GM12878 (cell line): ENCODE measurements around the gene MANEAL. TPM values are rescaled to one million over a fixed set of nuclear protein-coding genes. Genes with fewer than 3 reads are reported as not detected.

Experiments
- ATAC-seq: fragments of 200-7000 bp; cut with Tn5 transposase; 3 replicates; pipeline ENCODE4 v1.9.1; 2020; ENCODE audit warnings: mild to moderate bottlenecking, moderate library complexity
- BruUV-seq: library from RNA; stranded (reverse); fragments of 400-500 nt; replicated peaks from 2 replicates; lab custom pipeline; 2021; lab: Mats Ljungman, UMichigan
- CTCF ChIA-PET: fragments of 300-600 bp; sonication (Branson Sonifier 250); formaldehyde crosslinking; extraction: SDS; loops from one replicate; lab custom pipeline; 2021; ENCODE audit warnings: inconsistent platforms; lab: Yijun Ruan, JAX
- POLR2A ChIA-PET: fragments of 350-600 bp; formaldehyde crosslinking; extraction: SDS; loops from one replicate; lab custom pipeline; 2021; ENCODE audit warnings: inconsistent platforms; lab: Charles Lee
- RAD21 ChIA-PET: fragments of 300-600 bp; sonication (Branson Sonifier 250); formaldehyde crosslinking; loops from one replicate; lab custom pipeline; 2023; ENCODE audit warnings: antibody characterized with exemption; ENCODE audit not compliant: unreplicated experiment; lab: Charles Lee
- SMC1A ChIA-PET: fragments of 300-600 bp; sonication (Branson Sonifier 250); formaldehyde crosslinking; loops from one replicate; lab custom pipeline; 2023; ENCODE audit not compliant: unreplicated experiment, uncharacterized antibody; lab: Charles Lee
- DNase-seq: peaks from one replicate; pipeline ENCODE4 v3.0.0-alpha.2; 2011; ENCODE audit warnings: low read depth, low spot score
- FAIRE-seq: peaks from 3 replicates; lab custom pipeline; 2011; peaks lifted over from hg19 to GRCh38; lab: Jason Lieb, UNC
- H2AFZ ChIP-seq: 2 replicates; pipeline ENCODE4 v1.6.0; 2011; ENCODE audit warnings: low read depth, low read length, control low read depth; ENCODE audit not compliant: control insufficient read depth
- H3K27ac ChIP-seq: 2 replicates; pipeline ENCODE4 v1.5.1; 2011; ENCODE audit warnings: control low read depth; ENCODE audit not compliant: control insufficient read depth, insufficient read depth
- H3K27me3 ChIP-seq, 2 experiments: replicated peaks in 1 of 2; 2 replicates each; pipeline versions ENCODE4 v1.6.0 to v1.6.1; 2011; ENCODE audit warnings: low read length in 1 of 2; ENCODE audit not compliant: control insufficient read depth in 2 of 2, insufficient read depth in 2 of 2
- H3K36me3 ChIP-seq, 2 experiments: 2 replicates each; pipeline ENCODE4 v1.5.1; 2011; ENCODE audit warnings: low read length in 1 of 2; ENCODE audit not compliant: control insufficient read depth in 2 of 2, insufficient read depth in 2 of 2
- H3K4me1 ChIP-seq: 2 replicates; pipeline ENCODE4 v1.6.1; 2011; ENCODE audit warnings: mild to moderate bottlenecking, low read length, moderate library complexity, mixed read lengths; ENCODE audit not compliant: control insufficient read depth, insufficient read depth
- H3K4me2 ChIP-seq: 2 replicates; pipeline ENCODE4 v1.6.0; 2011; ENCODE audit warnings: control low read depth; ENCODE audit not compliant: control insufficient read depth, insufficient read depth
- H3K4me3 ChIP-seq: fragments of 200-600 bp; sonication (generic); 2 replicates; pipeline ENCODE4 v1.5.1; 2016
- H3K79me2 ChIP-seq: 2 replicates; pipeline ENCODE4 v1.6.0; 2011; ENCODE audit warnings: low read length; ENCODE audit not compliant: control insufficient read depth, insufficient read depth
- H3K9ac ChIP-seq: 2 replicates; pipeline ENCODE4 v1.8.0; 2011; ENCODE audit warnings: low read length, control low read depth, mixed read lengths; ENCODE audit not compliant: control insufficient read depth, insufficient read depth
- H3K9me3 ChIP-seq: replicated peaks from 3 replicates; pipeline ENCODE4 v1.5.1; 2011; ENCODE audit warnings: mild to moderate bottlenecking, low read length; ENCODE audit not compliant: control insufficient read depth, insufficient read depth
- H4K20me1 ChIP-seq: 2 replicates; pipeline ENCODE4 v1.6.0; 2011; ENCODE audit not compliant: control insufficient read depth, insufficient read depth
- ASH2L ChIP-seq: fragments of 300-600, 200-600 bp; sonication (generic); IDR thresholded peaks from 2 replicates; pipeline ENCODE4 v1.6.1; 2017; ENCODE audit warnings: low read depth, mild to moderate bottlenecking, borderline replicate concordance
- E2F4 ChIP-seq: IDR thresholded peaks from 2 replicates; pipeline ENCODE4 v1.6.1; 2012; ENCODE audit warnings: low read depth, low read length, improper control_type of control experiment
- EP300 ChIP-seq, 2 experiments: fragments of 150-350 bp in 1 of 2; IDR thresholded peaks; 2 replicates each; pipeline ENCODE4 v1.6.1; 2011 to 2012; ENCODE audit warnings: low read depth in 2 of 2, low read length in 2 of 2, borderline replicate concordance in 1 of 2, improper control_type of control experiment in 1 of 2, inconsistent platforms in 1 of 2; ENCODE audit not compliant: control insufficient read depth in 1 of 2
- ESRRA ChIP-seq: IDR thresholded peaks from 2 replicates; pipeline ENCODE4 v1.6.1; 2012; ENCODE audit warnings: mild to moderate bottlenecking, low read length, improper control_type of control experiment
- FOXM1 ChIP-seq: IDR thresholded peaks from 2 replicates; pipeline ENCODE4 v1.6.1; 2012; ENCODE audit warnings: low read depth, mild to moderate bottlenecking, inconsistent platforms, low read length, moderate library complexity
- HSF1 ChIP-seq: fragments of 150-350 bp; IDR thresholded peaks from 2 replicates; pipeline ENCODE4 v1.6.1; 2014; ENCODE audit warnings: mild to moderate bottlenecking, low read depth, low read length
- MXI1 ChIP-seq: fragments of 150-350 bp; IDR thresholded peaks from 2 replicates; pipeline ENCODE4 v1.6.1; 2011; ENCODE audit warnings: low read depth, mild to moderate bottlenecking, inconsistent platforms, low read length, improper control_type of control experiment
- NBN ChIP-seq: fragments of 450-650 bp; IDR thresholded peaks from 2 replicates; pipeline ENCODE4 v1.6.1; 2016
- NFXL1 ChIP-seq: fragments of 450-650 bp; IDR thresholded peaks from 2 replicates; pipeline ENCODE4 v1.6.1; 2017; ENCODE audit warnings: antibody characterized with exemption, mild to moderate bottlenecking, borderline replicate concordance
- NFYB ChIP-seq: IDR thresholded peaks from 2 replicates; pipeline ENCODE4 v1.6.1; 2011; ENCODE audit warnings: low read depth, mild to moderate bottlenecking, low read length, improper control_type of control experiment, moderate library complexity; ENCODE audit not compliant: insufficient read depth
- NR2C2 ChIP-seq: IDR thresholded peaks from 2 replicates; pipeline ENCODE4 v1.6.1; 2011; ENCODE audit warnings: borderline replicate concordance, low read depth; ENCODE audit not compliant: control insufficient read depth, insufficient read length
- PBX3 ChIP-seq: IDR thresholded peaks from 2 replicates; pipeline ENCODE4 v1.6.1; 2011; ENCODE audit warnings: mild to moderate bottlenecking, low read depth, low read length, moderate library complexity; ENCODE audit not compliant: insufficient replicate concordance
- POLR2A ChIP-seq: IDR thresholded peaks from 2 replicates; pipeline ENCODE4 v1.6.1; 2011; ENCODE audit warnings: low read depth, mild to moderate bottlenecking, low read length
- RELA ChIP-seq: fragments of 450-650 bp; IDR thresholded peaks from 2 replicates; pipeline ENCODE4 v1.8.0; 2014; ENCODE audit warnings: borderline replicate concordance; ENCODE audit not compliant: partially characterized antibody
- RFX5 ChIP-seq: IDR thresholded peaks from 2 replicates; pipeline ENCODE4 v1.6.1; 2011; ENCODE audit warnings: low read depth, low read length, improper control_type of control experiment
- SMC3 ChIP-seq: IDR thresholded peaks from 2 replicates; pipeline ENCODE4 v1.6.1; 2011; ENCODE audit warnings: low read length, improper control_type of control experiment, borderline replicate concordance
- SRF ChIP-seq, 2 experiments: IDR thresholded peaks; 2 replicates each; pipeline ENCODE4 v1.6.1; 2011; ENCODE audit warnings: low read depth in 2 of 2, low read length in 2 of 2, mild to moderate bottlenecking in 1 of 2, moderate library complexity in 1 of 2
- TCF12 ChIP-seq: IDR thresholded peaks from 2 replicates; pipeline ENCODE4 v1.6.1; 2011; ENCODE audit warnings: low read depth, mild to moderate bottlenecking, low read length
- WRNIP1 ChIP-seq: IDR thresholded peaks from 2 replicates; pipeline ENCODE4 v1.6.1; 2011; ENCODE audit warnings: low read depth, low read length, improper control_type of control experiment, borderline replicate concordance
- WGBS: methylation state at CpG from one replicate; pipeline ENCODE4 v1.1.6; 2016; ENCODE audit warnings: low lambda C conversion rate; ENCODE audit not compliant: insufficient replicate concordance, insufficient coverage; ENCODE audit errors: missing lambda C conversion rate; 5-methylcytosine and 5-hydroxymethylcytosine counted together
- in situ Hi-C: fragments of 300-500 bp; cut with MboI; formaldehyde crosslinking; loops from 9 replicates; pipeline ENCODE4 v1.14.3; 2018; ENCODE audit warnings: mixed read lengths
- intact Hi-C: fragments of 100-400 bp; cut with micrococcal nuclease; formaldehyde crosslinking; loops from one replicate; pipeline ENCODE4 v1.14.2; 2022; ENCODE audit not compliant: unreplicated experiment
- polyA plus RNA-seq, 11 experiments: library from polyadenylated mRNA; depleted of rRNA in 4 of 11; unstranded in 6 of 11; stranded (reverse) in 5 of 11; fragments of >200 nt; fragmentation: Nextera tagmentation in 4 of 11; fragmentation: Illumina TruSeq in 1 of 11; extraction: Ambion mirVana in 4 of 11; extraction: Trizol in 1 of 11; gene quantifications; 1 replicate in 1 of 11; 2 replicates in 10 of 11; pipeline versions ENCODE4 v1.2.1 to v1.2.3, GENCODE V29; 2011 to 2016; ENCODE audit warnings: inconsistent platforms in 2 of 11, missing spikeins in 2 of 11, low read depth in 1 of 11
- total RNA-seq, 4 experiments: library from RNA; depleted of rRNA in 3 of 4; stranded (reverse); fragments of >200 nt in 3 of 4; fragmentation: Illumina TruSeq in 1 of 4; extraction: Trizol in 1 of 4; gene quantifications; 2 replicates each; pipeline versions ENCODE4 v1.2.1 to v1.2.3, GENCODE V29; 2013 to 2021

MANEAL gene
- total and polyA plus RNA-seq, 10 of the 15 experiments (the other 5 are each of a cell fraction or from before 2014, with no cell fraction given): 0.83 to 11.1 (median 5.7) TPM

- no peak overlapping the region for H2AFZ ChIP-seq
Measured at GRCh38 chr1:37753473-37754321, 40.0 kb upstream of the MANEAL start.

More at GRCh38 chr1:37753473-37754321, 40.0 kb upstream of the MANEAL start:
- no peaks in the 10 kb centered on the region for H4K20me1 ChIP-seq
- no peak overlapping the region for H3K9ac ChIP-seq
- no peak for TF ChIP-seq ASH2L
- TF ChIP-seq MXI1: no peak
- TF ChIP-seq EP300 (IDR thresholded peaks at IDR 0.05; ENCODE audit: borderline replicate concordance in 1 of 2, control insufficient read depth in 1 of 2, low read depth in 2 of 2, low read length in 2 of 2): no peak
- no peak for TF ChIP-seq FOXM1
- no peak for TF ChIP-seq NFYB
- TF ChIP-seq NR2C2: no peak
- no peak for TF ChIP-seq POLR2A
- no peak for TF ChIP-seq RFX5
- no peak for TF ChIP-seq HSF1
- no peak for TF ChIP-seq RELA
- no peak for TF ChIP-seq SMC3
- no peak for TF ChIP-seq WRNIP1
- TF ChIP-seq ESRRA: no peak
- no peak for TF ChIP-seq NBN
- TF ChIP-seq SRF (IDR thresholded peaks at IDR 0.05; ENCODE audit: low read depth in 2 of 2, low read length in 2 of 2): no peak
- TF ChIP-seq PBX3: no peak
- TF ChIP-seq E2F4: no peak
- no peak for TF ChIP-seq TCF12
- TF ChIP-seq NFXL1: no peak
- H3K27me3 ChIP-seq: peaks cover 5 to 6% of the 10 kb centered on the region in 2 experiments; a peak in 2 of 4 replicates
- ChIA-PET CTCF (no interaction called here), SMC1A (no interaction called here), RAD21 (no interaction called here), POLR2A (no interaction called here)
- H3K4me1 ChIP-seq: no peaks in the 10 kb centered on the region; the same call in 1 of the 2 replicates
- WGBS: 8% methylated on average over 44 of the region's 52 CpGs
- H3K27ac ChIP-seq: no peak overlapping the region
- in situ Hi-C loops: no loop called here
- DNase-seq: no peak
- H3K36me3 ChIP-seq: no peaks in the 10 kb centered on the region
- H3K9me3 ChIP-seq: no peaks in the 10 kb centered on the region
- no peak overlapping the region for H3K4me3 ChIP-seq
- H3K4me2 ChIP-seq: peak overlapping the region; percentile 41; the same call in 1 of the 2 replicates
- no peak for ATAC-seq
- no TSS peak for BruUV-seq
- H3K79me2 ChIP-seq: no peaks in the 10 kb centered on the region
- FAIRE-seq: no peak
- intact Hi-C loops: no loop called here
